H1 (cell line): Measurements from ENCODE around the gene PHLDA1. TPM values are rescaled to one million over a fixed set of nuclear protein-coding genes. Genes with fewer than 3 reads are reported as not detected.

Source experiments
- CTCF ChIA-PET: fragments of 300-600 bp; sonication (Branson Sonifier 250); formaldehyde crosslinking; loops from one replicate; lab custom pipeline; 2021; ENCODE audit not compliant: partially characterized antibody; lab: Charles Lee
- POLR2A ChIA-PET: fragments of 300-600 bp; sonication (Branson Sonifier 250); formaldehyde crosslinking; loops from one replicate; lab custom pipeline; 2021; ENCODE audit warnings: inconsistent platforms; ENCODE audit not compliant: partially characterized antibody; lab: Charles Lee
- DNase-seq, 2 experiments: peaks; one replicate each; pipeline versions ENCODE4 v3.0.0 to v3.0.0-alpha.2; 2010 to 2022; ENCODE audit warnings: low spot score in 2 of 2, low read depth in 1 of 2, mixed read lengths in 1 of 2
- FAIRE-seq: peaks from 2 replicates; lab custom pipeline; 2011; peaks lifted over from hg19 to GRCh38; lab: Jason Lieb, UNC
- H2AFZ ChIP-seq: 2 replicates; pipeline ENCODE4 v1.8.1; 2012; ENCODE audit warnings: low read length, inconsistent platforms
- H2AK5ac ChIP-seq: 2 replicates; pipeline ENCODE4 v1.6.1; 2013; ENCODE audit warnings: low read depth, low read length
- H2BK120ac ChIP-seq: replicated peaks from 2 replicates; pipeline ENCODE3; 2013; ENCODE audit warnings: low read depth, low read length, inconsistent platforms
- H2BK12ac ChIP-seq: 2 replicates; pipeline ENCODE4 v1.6.1; 2013; ENCODE audit warnings: low read depth, low read length
- H2BK15ac ChIP-seq: 2 replicates; pipeline ENCODE4 v1.6.1; 2013; ENCODE audit warnings: low read length
- H2BK20ac ChIP-seq: 2 replicates; pipeline ENCODE4 v1.6.1; 2013; ENCODE audit warnings: low read length
- H2BK5ac ChIP-seq: 2 replicates; pipeline ENCODE4 v1.6.1; 2013; ENCODE audit warnings: low read depth, low read length
- H3K14ac ChIP-seq: 2 replicates; pipeline ENCODE4 v1.6.1; 2013; ENCODE audit warnings: inconsistent platforms; ENCODE audit not compliant: insufficient read length
- H3K18ac ChIP-seq: 2 replicates; pipeline ENCODE4 v1.6.1; 2013; ENCODE audit warnings: low read length; ENCODE audit errors: extremely low read depth
- H3K23ac ChIP-seq: 2 replicates; pipeline ENCODE4 v1.6.1; 2013; ENCODE audit warnings: inconsistent platforms; ENCODE audit not compliant: insufficient read length
- H3K23me2 ChIP-seq: 2 replicates; pipeline ENCODE4 v1.6.1; 2013; ENCODE audit warnings: low read depth, low read length
- H3K27ac ChIP-seq: 2 replicates; pipeline ENCODE4 v1.6.1; 2011; ENCODE audit warnings: low read depth, low read length, inconsistent platforms
- H3K27me3 ChIP-seq, 4 experiments: replicated peaks in 1 of 4; 1 replicate in 1 of 4; 2 replicates in 3 of 4; pipeline versions ENCODE4 v1.6.1 to v1.8.1; 2011 to 2013; ENCODE audit warnings: low read length in 3 of 4, mild to moderate bottlenecking in 3 of 4, inconsistent platforms in 2 of 4, mixed read lengths in 2 of 4, moderate library complexity in 1 of 4; ENCODE audit not compliant: control insufficient read depth in 3 of 4, insufficient read depth in 3 of 4; ENCODE audit errors: extremely low read depth in 1 of 4
- H3K36me3 ChIP-seq, 4 experiments: 2 replicates each; pipeline versions ENCODE4 v1.6.1 to v1.8.1; 2011 to 2013; ENCODE audit warnings: mild to moderate bottlenecking in 4 of 4, low read length in 3 of 4, moderate library complexity in 2 of 4, control low read depth in 1 of 4, inconsistent platforms in 1 of 4; ENCODE audit not compliant: insufficient read depth in 4 of 4, control insufficient read depth in 2 of 4
- H3K4ac ChIP-seq: replicated peaks from 2 replicates; pipeline ENCODE3; 2013; ENCODE audit warnings: low read length, low read depth, mixed read lengths, inconsistent platforms; ENCODE audit not compliant: insufficient read length
- H3K4me1 ChIP-seq, 4 experiments: replicated peaks in 1 of 4; 1 replicate in 1 of 4; 2 replicates in 3 of 4; pipeline versions ENCODE4 v1.6.1 to v1.8.1; 2011 to 2013; ENCODE audit warnings: low read length in 3 of 4, inconsistent platforms in 2 of 4, mixed read lengths in 1 of 4; ENCODE audit not compliant: insufficient read depth in 4 of 4, control insufficient read depth in 3 of 4
- H3K4me2 ChIP-seq, 2 experiments: 2 replicates each; pipeline versions ENCODE4 v1.6.1 to v1.8.1; 2011 to 2013; ENCODE audit warnings: low read depth in 2 of 2, low read length in 2 of 2, control low read depth in 1 of 2, inconsistent platforms in 1 of 2, mild to moderate bottlenecking in 1 of 2; ENCODE audit not compliant: insufficient read depth in 1 of 2
- H3K4me3 ChIP-seq, 4 experiments: fragments of 200-600, 300-600 bp in 1 of 4; sonication (generic), shearing (Covaris generic), sonication (Bioruptor Twin) in 1 of 4; 2 replicates each; pipeline versions ENCODE4 v1.5.1 to v1.8.1; 2011 to 2016; ENCODE audit warnings: low read length in 4 of 4, low read depth in 3 of 4, control low read depth in 2 of 4, inconsistent platforms in 2 of 4, mild to moderate bottlenecking in 2 of 4, mixed read lengths in 1 of 4, moderate library complexity in 1 of 4; ENCODE audit not compliant: insufficient read depth in 2 of 4; ENCODE audit errors: extremely low read depth in 1 of 4
- H3K56ac ChIP-seq: replicated peaks from 2 replicates; pipeline ENCODE3; 2013; ENCODE audit warnings: low read depth, mild to moderate bottlenecking, mixed read lengths, low read length, inconsistent platforms; ENCODE audit not compliant: insufficient read length
- H3K79me1 ChIP-seq: 2 replicates; pipeline ENCODE4 v1.6.1; 2013; ENCODE audit warnings: low read depth, low read length, control low read depth
- H3K79me2 ChIP-seq, 2 experiments: 2 replicates each; pipeline versions ENCODE4 v1.6.1 to v1.8.1; 2012 to 2013; ENCODE audit warnings: low read length in 2 of 2, mild to moderate bottlenecking in 2 of 2, inconsistent platforms in 1 of 2; ENCODE audit not compliant: insufficient read depth in 2 of 2, control insufficient read depth in 1 of 2
- H3K9ac ChIP-seq, 4 experiments: replicated peaks in 1 of 4; 1 replicate in 1 of 4; 2 replicates in 3 of 4; pipeline versions ENCODE4 v1.6.1 to v1.8.1; 2011 to 2013; ENCODE audit warnings: low read depth in 3 of 4, low read length in 3 of 4, control low read depth in 2 of 4, mild to moderate bottlenecking in 2 of 4, moderate library complexity in 2 of 4, inconsistent platforms in 1 of 4; ENCODE audit errors: extremely low read depth in 1 of 4
- H3K9me3 ChIP-seq, 2 experiments: 2 replicates each; pipeline versions ENCODE4 v1.6.1 to v1.8.1; 2012 to 2013; ENCODE audit warnings: mild to moderate bottlenecking in 2 of 2, moderate library complexity in 2 of 2, control low read depth in 1 of 2, inconsistent platforms in 1 of 2, low read depth in 1 of 2, low read length in 1 of 2, mixed read lengths in 1 of 2; ENCODE audit not compliant: insufficient read depth in 2 of 2
- H4K20me1 ChIP-seq, 2 experiments: replicated peaks in 1 of 2; 2 replicates each; pipeline versions ENCODE3 to v1.8.1; 2011 to 2013; ENCODE audit warnings: inconsistent platforms in 2 of 2, low read length in 2 of 2, mild to moderate bottlenecking in 1 of 2; ENCODE audit not compliant: insufficient read depth in 2 of 2, control insufficient read depth in 1 of 2
- H4K5ac ChIP-seq: 2 replicates; pipeline ENCODE4 v1.6.1; 2013; ENCODE audit warnings: low read length, low read depth, mixed read lengths, inconsistent platforms; ENCODE audit not compliant: insufficient read length
- H4K8ac ChIP-seq: 2 replicates; pipeline ENCODE4 v1.8.0; 2013; ENCODE audit warnings: mild to moderate bottlenecking, moderate library complexity, low read length, inconsistent platforms; ENCODE audit not compliant: insufficient read depth; ENCODE audit errors: extremely low read depth
- H4K91ac ChIP-seq: replicated peaks from 2 replicates; pipeline ENCODE3; 2013; ENCODE audit warnings: low read length, mixed read lengths, inconsistent platforms; ENCODE audit not compliant: insufficient read length
- ATF3 ChIP-seq: IDR thresholded peaks from 2 replicates; pipeline ENCODE4 v1.6.1; 2011; ENCODE audit warnings: low read depth, mild to moderate bottlenecking, low read length; ENCODE audit not compliant: insufficient read depth
- BRCA1 ChIP-seq: IDR thresholded peaks from 2 replicates; pipeline ENCODE4 v1.6.1; 2012; ENCODE audit warnings: low read depth, low read length, improper control_type of control experiment
- CTBP2 ChIP-seq: IDR thresholded peaks from 2 replicates; pipeline ENCODE4 v1.7.0; 2011; ENCODE audit warnings: borderline replicate concordance, mild to moderate bottlenecking, moderate library complexity, mixed read lengths, low read length; ENCODE audit not compliant: insufficient read depth, insufficient read length
- EZH2 ChIP-seq: fragments of 200-600 bp; sonication (generic); IDR thresholded peaks from 2 replicates; pipeline ENCODE4 v1.7.1; 2012; ENCODE audit warnings: low read depth, mild to moderate bottlenecking, moderate library complexity, low read length, inconsistent platforms; ENCODE audit not compliant: severe bottlenecking
- HDAC2 ChIP-seq, 2 experiments: fragments of 300-600 bp in 1 of 2; sonication (generic) in 1 of 2; IDR thresholded peaks; 2 replicates each; pipeline ENCODE4 v1.6.1; 2011 to 2012; ENCODE audit warnings: low read depth in 2 of 2, low read length in 2 of 2, mild to moderate bottlenecking in 2 of 2, moderate library complexity in 2 of 2, borderline replicate concordance in 1 of 2, inconsistent platforms in 1 of 2
- HDAC6 ChIP-seq: IDR thresholded peaks from one replicate; pipeline ENCODE4 v1.7.1; 2012; ENCODE audit warnings: low read depth, mild to moderate bottlenecking, inconsistent platforms, low read length, moderate library complexity
- JUND ChIP-seq: IDR thresholded peaks from 2 replicates; pipeline ENCODE4 v1.6.1; 2011; ENCODE audit warnings: mild to moderate bottlenecking, improper control_type of control experiment, low read length
- KDM1A ChIP-seq: fragments of 200-600, 300-600 bp; sonication (generic); IDR thresholded peaks from 2 replicates; pipeline ENCODE4 v1.7.1; 2016; ENCODE audit warnings: mild to moderate bottlenecking, low read length, borderline replicate concordance
- MAFK ChIP-seq: IDR thresholded peaks from 2 replicates; pipeline ENCODE4 v1.6.1; 2012; ENCODE audit warnings: low read depth, mild to moderate bottlenecking, improper control_type of control experiment, low read length
- PHF8 ChIP-seq: fragments of 200-600 bp; sonication (generic); conservative IDR thresholded peaks from 2 replicates; pipeline ENCODE4 v1.7.1; 2012; ENCODE audit warnings: low read depth, mild to moderate bottlenecking, inconsistent platforms, low read length, moderate library complexity
- TAF7 ChIP-seq: optimal IDR thresholded peaks from 2 replicates; pipeline ENCODE3; 2011; ENCODE audit warnings: low read depth, mild to moderate bottlenecking, inconsistent platforms, low read length, moderate library complexity, borderline replicate concordance
- TCF12 ChIP-seq: IDR thresholded peaks from 2 replicates; pipeline ENCODE4 v1.6.1; 2011; ENCODE audit warnings: low read depth, mild to moderate bottlenecking, low read length
- YY1 ChIP-seq: IDR thresholded peaks from 2 replicates; pipeline ENCODE4 v1.6.1; 2011; ENCODE audit warnings: low read depth, mild to moderate bottlenecking, low read length
- WGBS, 2 experiments: shearing (Covaris generic) in 1 of 2; methylation state at CpG; one replicate each; pipeline versions ENCODE4 v1.1.6 to v1.1.7; 2013 to 2015; ENCODE audit warnings: low lambda C conversion rate in 2 of 2, mixed read lengths in 2 of 2, inconsistent platforms in 1 of 2, low coverage in 1 of 2, missing lambda C conversion rate in 1 of 2; ENCODE audit not compliant: insufficient replicate concordance in 2 of 2, insufficient coverage in 1 of 2, insufficient read length in 1 of 2; ENCODE audit errors: extremely low coverage in 1 of 2, missing lambda C conversion rate in 1 of 2; 5-methylcytosine and 5-hydroxymethylcytosine counted together
- polyA plus RNA-seq, 7 experiments: library from polyadenylated mRNA; depleted of rRNA in 3 of 7; stranded (reverse) in 5 of 7; unstranded in 2 of 7; fragments of >200 nt in 5 of 7; fragments of 200-250 nt in 2 of 7; gene quantifications; 1 replicate in 5 of 7; 2 replicates in 1 of 7; 4 replicates in 1 of 7; pipeline versions ENCODE4 v1.2.1 to v1.2.3, GENCODE V29; 2011 to 2013; ENCODE audit warnings: missing spikeins in 2 of 7, mixed read lengths in 2 of 7
- total RNA-seq: library from RNA; stranded (reverse); fragmentation: NEBNext Ultra II Directional; extraction: Animal tissue kit (Norgen Biotek cat#: 25700); gene quantifications from 2 replicates; pipeline ENCODE4 v1.2.1, GENCODE V29; 2021

PHLDA1 gene
- total and polyA plus RNA-seq, 2 of the 8 experiments (the other 6 are each of a cell fraction or from before 2014, with no cell fraction given): 18.9 to 19.4 TPM

DNA sequence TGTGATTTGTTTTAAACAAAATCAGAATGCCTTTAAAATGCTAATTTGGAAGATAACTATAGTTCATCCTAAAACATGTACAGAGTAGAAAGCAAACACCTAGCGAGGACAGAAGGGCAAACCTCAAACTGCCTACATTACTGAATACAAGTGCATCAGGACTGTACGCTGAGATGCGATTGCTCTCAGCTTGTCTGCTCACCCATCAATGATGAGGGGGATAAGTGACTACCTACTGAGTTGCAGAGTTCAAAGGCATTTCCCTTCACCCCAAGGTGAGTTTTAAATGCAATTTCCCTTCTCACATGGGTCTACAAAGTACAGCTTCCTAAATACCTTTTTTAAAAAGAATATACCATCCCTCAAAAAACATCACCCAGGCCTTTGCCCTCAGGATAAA is 52.9 kb downstream of the PHLDA1 start:
- H3K9ac ChIP-seq: no peak overlapping the region; a peak in 1 of 7 replicates
- no peak for FAIRE-seq
- CTCF ChIA-PET: interaction anchor here (0.8 to 1.0 kb wide), 2 partner anchors 55 to 1427 kb away, joined by 3 to 5 read pairs; no protein-coding TSS in a partner anchor
- no peak for TF ChIP-seq EZH2
- TF ChIP-seq MAFK: no peak
- TF ChIP-seq TCF12: no peak
- no peak for TF ChIP-seq TAF7
- TF ChIP-seq KDM1A: no peak
- no peak for TF ChIP-seq BRCA1
- TF ChIP-seq HDAC6: no peak
- no peak for TF ChIP-seq CTBP2
- TF ChIP-seq PHF8: no peak
- no peak for TF ChIP-seq JUND
- TF ChIP-seq YY1: no peak
- no peak for TF ChIP-seq HDAC2 (IDR thresholded peaks at IDR 0.05; ENCODE audit: borderline replicate concordance in 1 of 2, low read depth in 2 of 2, low read length in 2 of 2)
- TF ChIP-seq ATF3: no peak

More for the DNA sequence above, 52.9 kb downstream of the PHLDA1 start:
- Histone ChIP-seq H2BK12ac (peak overlapping the region; percentile 86; the same call in 1 of the 2 replicates), H4K20me1 (no peaks in the 10 kb centered on the region), H3K27ac (no peak overlapping the region), H4K5ac (no peak overlapping the region), H3K9me3 (no peaks in the 10 kb centered on the region), H3K23ac (no peak overlapping the region), H3K36me3 (no peaks in the 10 kb centered on the region), H4K91ac (no peak overlapping the region), H3K23me2 (no peaks in the 10 kb centered on the region), H2BK5ac (peak overlapping the region; percentile 10; the same call in 1 of the 2 replicates), H2BK120ac (peak overlapping the region; percentile 24), H3K27me3 (no peaks in the 10 kb centered on the region), H3K4ac (no peak overlapping the region), H2AFZ (no peak overlapping the region), H3K14ac (no peak overlapping the region), H3K56ac (no peak overlapping the region), H3K79me1 (no peaks in the 10 kb centered on the region), H3K79me2 (no peaks in the 10 kb centered on the region), H2BK15ac (no peak overlapping the region), H3K4me3 (no peak overlapping the region), H2BK20ac (peak overlapping the region; percentile 68; the same call in 1 of the 2 replicates), H3K18ac (peak overlapping the region; percentile 55; the same call in 1 of the 2 replicates), H2AK5ac (0 out of 2 replicates have a peak overlapping the region, but pooled peaks have one; percentile 18), H3K4me2 (no peak overlapping the region), H3K4me1 (peaks cover 5 to 13% (median 10%) of the 10 kb centered on the region in 4 experiments; a peak in 6 of 7 replicates), H4K8ac (no peak overlapping the region)
- POLR2A ChIA-PET: interaction anchor here (0.8 kb wide), 1 partner anchor 45 kb away, joined by 3 read pairs; no protein-coding TSS in a partner anchor
- WGBS, 2 experiments: 89% methylated on average over 3 of the region's 3 CpGs; no CpG with 5 or more reads in 1 of the 2 experiments
- no peak for DNase-seq
